SK-N-SH treated with all-trans-retinoic acid at 6 μM for 48 hours (cell line): ENCODE measurements around the gene POLR2M.

Experiments used
- ARNTL ChIP-seq: fragments of 450-650 bp; formaldehyde crosslinking; IDR thresholded peaks from 2 replicates; pipeline ENCODE4 v1.5.0; 2020; ENCODE audit warnings: low read depth, mild to moderate bottlenecking, moderate library complexity, borderline replicate concordance
- CREB5 ChIP-seq: fragments of 250-450 bp; sonication (Bioruptor Pico); IDR thresholded peaks from 2 replicates; pipeline ENCODE4 v1.5.1; 2020; ENCODE audit warnings: low read depth, mild to moderate bottlenecking, moderate library complexity
- CSRNP3 ChIP-seq: fragments of 250-450 bp; sonication (Bioruptor Pico); IDR thresholded peaks from 2 replicates; pipeline ENCODE4 v1.5.1; 2021; ENCODE audit warnings: mild to moderate bottlenecking, moderate library complexity
- GLIS3 ChIP-seq: fragments of 250-450 bp; sonication (Bioruptor Pico); IDR thresholded peaks from 2 replicates; pipeline ENCODE4 v1.5.0; 2020; ENCODE audit warnings: mild to moderate bottlenecking, moderate library complexity
- OSR1 ChIP-seq: fragments of 250-450 bp; sonication (Bioruptor Pico); IDR thresholded peaks from 2 replicates; pipeline ENCODE4 v1.8.0; 2022; ENCODE audit warnings: moderate library complexity, mild to moderate bottlenecking, inconsistent platforms
- PATZ1 ChIP-seq: fragments of 250-450 bp; sonication (Bioruptor Pico); IDR thresholded peaks from 2 replicates; pipeline ENCODE4 v1.8.0; 2020; ENCODE audit warnings: mild to moderate bottlenecking, moderate library complexity, borderline replicate concordance
- POU6F1 ChIP-seq: fragments of 250-450 bp; sonication (Bioruptor Pico); IDR thresholded peaks from 2 replicates; pipeline ENCODE4 v1.8.0; 2021; ENCODE audit warnings: low read depth, mild to moderate bottlenecking, moderate library complexity, borderline replicate concordance
- PPARA ChIP-seq: fragments of 250-450 bp; sonication (Bioruptor Pico); IDR thresholded peaks from 2 replicates; pipeline ENCODE4 v1.5.0; 2020; ENCODE audit warnings: mild to moderate bottlenecking, borderline replicate concordance
- SNAI2 ChIP-seq: fragments of 250-450 bp; sonication (Bioruptor Pico); IDR thresholded peaks from 2 replicates; pipeline ENCODE4 v1.5.0; 2020; ENCODE audit warnings: mild to moderate bottlenecking, moderate library complexity
- TCF4 ChIP-seq: fragments of 250-450 bp; sonication (Bioruptor Pico); IDR thresholded peaks from 2 replicates; pipeline ENCODE4 v1.8.0; 2021; ENCODE audit warnings: mild to moderate bottlenecking, moderate library complexity, borderline replicate concordance
- TSHZ2 ChIP-seq: fragments of 250-450 bp; sonication (Bioruptor Pico); IDR thresholded peaks from 2 replicates; pipeline ENCODE4 v1.5.0; 2020; ENCODE audit warnings: mild to moderate bottlenecking, moderate library complexity
- ZFP3 ChIP-seq: fragments of 250-450 bp; sonication (Bioruptor Pico); IDR thresholded peaks from 2 replicates; pipeline ENCODE4 v1.5.0; 2020; ENCODE audit warnings: mild to moderate bottlenecking, moderate library complexity
- ZNF8 ChIP-seq: fragments of 450-650 bp; formaldehyde crosslinking; IDR thresholded peaks from 2 replicates; pipeline ENCODE4 v1.5.0; 2020; ENCODE audit warnings: mild to moderate bottlenecking, moderate library complexity

- TF ChIP-seq ZNF8 (no peak), OSR1 (CRISPR knock-in tag) (no peak), GLIS3 (CRISPR knock-in tag) (no peak), ARNTL (CRISPR knock-in tag) (no peak), PATZ1 (CRISPR knock-in tag) (no peak), CSRNP3 (CRISPR knock-in tag) (no peak), ZFP3 (CRISPR knock-in tag) (no peak), SNAI2 (CRISPR knock-in tag) (no peak), TSHZ2 (CRISPR knock-in tag) (no peak), TCF4 (CRISPR knock-in tag) (no peak), CREB5 (no peak), PPARA (CRISPR knock-in tag) (no peak), POU6F1 (CRISPR knock-in tag) (no peak)
Measured at GRCh38 chr15:57698243-57698642, 8.3 kb upstream of the POLR2M start.
